ES-I3 (cell line): Measurements from ENCODE around the gene SLC15A2.
"Not testable (repeated sequence)": the region's sequence is repeated elsewhere in the genome, so short reads cannot be mapped to it uniquely, and the experiment has no call there.

Source experiments
- H3K36me3 ChIP-seq: 2 replicates; pipeline ENCODE4 v1.6.1; 2013; ENCODE audit warnings: mild to moderate bottlenecking, low read length, control low read depth, moderate library complexity; ENCODE audit not compliant: insufficient read depth
- H3K4me1 ChIP-seq: 2 replicates; pipeline ENCODE4 v1.6.1; 2013; ENCODE audit warnings: mild to moderate bottlenecking, control low read depth, low read length; ENCODE audit not compliant: insufficient read depth
- H3K9ac ChIP-seq: 2 replicates; pipeline ENCODE4 v1.6.1; 2013; ENCODE audit warnings: low read depth, mild to moderate bottlenecking, low read length, moderate library complexity
- H3K9me3 ChIP-seq: 2 replicates; pipeline ENCODE4 v1.6.1; 2013; ENCODE audit warnings: mild to moderate bottlenecking, low read length, moderate library complexity; ENCODE audit not compliant: control insufficient read depth, insufficient read depth

The SLC15A2 gene, protein sequence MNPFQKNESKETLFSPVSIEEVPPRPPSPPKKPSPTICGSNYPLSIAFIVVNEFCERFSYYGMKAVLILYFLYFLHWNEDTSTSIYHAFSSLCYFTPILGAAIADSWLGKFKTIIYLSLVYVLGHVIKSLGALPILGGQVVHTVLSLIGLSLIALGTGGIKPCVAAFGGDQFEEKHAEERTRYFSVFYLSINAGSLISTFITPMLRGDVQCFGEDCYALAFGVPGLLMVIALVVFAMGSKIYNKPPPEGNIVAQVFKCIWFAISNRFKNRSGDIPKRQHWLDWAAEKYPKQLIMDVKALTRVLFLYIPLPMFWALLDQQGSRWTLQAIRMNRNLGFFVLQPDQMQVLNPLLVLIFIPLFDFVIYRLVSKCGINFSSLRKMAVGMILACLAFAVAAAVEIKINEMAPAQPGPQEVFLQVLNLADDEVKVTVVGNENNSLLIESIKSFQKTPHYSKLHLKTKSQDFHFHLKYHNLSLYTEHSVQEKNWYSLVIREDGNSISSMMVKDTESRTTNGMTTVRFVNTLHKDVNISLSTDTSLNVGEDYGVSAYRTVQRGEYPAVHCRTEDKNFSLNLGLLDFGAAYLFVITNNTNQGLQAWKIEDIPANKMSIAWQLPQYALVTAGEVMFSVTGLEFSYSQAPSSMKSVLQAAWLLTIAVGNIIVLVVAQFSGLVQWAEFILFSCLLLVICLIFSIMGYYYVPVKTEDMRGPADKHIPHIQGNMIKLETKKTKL

DNA sequence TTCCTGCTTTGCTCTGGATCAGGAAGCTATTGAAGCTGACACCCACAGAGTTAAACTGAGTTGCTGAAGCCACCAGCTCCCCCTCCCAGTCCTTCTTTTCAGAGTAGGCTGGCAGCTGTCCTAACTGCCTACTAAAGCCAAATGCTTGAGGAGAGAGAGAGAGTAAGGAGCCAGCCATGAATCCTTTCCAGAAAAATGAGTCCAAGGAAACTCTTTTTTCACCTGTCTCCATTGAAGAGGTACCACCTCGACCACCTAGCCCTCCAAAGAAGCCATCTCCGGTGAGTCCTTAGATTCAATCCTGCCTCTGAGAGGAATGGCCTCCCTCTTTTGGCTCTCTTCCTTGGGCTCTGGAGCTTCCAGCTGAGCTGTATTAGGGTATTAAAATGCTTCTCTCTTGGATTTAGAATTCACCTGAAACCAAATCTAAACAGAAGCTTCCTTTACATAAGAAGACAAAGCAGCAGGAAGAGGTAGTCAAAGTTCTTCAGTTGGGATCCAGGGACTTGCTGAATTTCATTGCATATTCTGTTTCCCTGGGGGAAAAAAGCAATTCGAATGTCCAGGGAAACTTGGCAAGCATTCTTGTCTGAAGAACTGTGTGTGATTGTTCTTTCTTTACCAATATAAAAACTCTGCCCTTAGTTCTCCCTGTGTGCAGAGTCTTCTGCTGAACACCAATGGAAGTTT lies at the start of gene SLC15A2:
TSS of gene SLC15A2 (plus strand) at position 101 of the 690 bp plus-strand sequence. CDS start at position 177, 76 bp downstream.
- Histone ChIP-seq H3K36me3 (no peaks in the 10 kb centered on the region), H3K9ac (peak within 1 kb of the TSS; percentile 10; the same call in 1 of the 2 replicates), H3K9me3 (no peaks in the 10 kb centered on the region), H3K4me1 (peaks cover 14% of the 10 kb centered on the region; the same call in 1 of the 2 replicates)

DNA sequence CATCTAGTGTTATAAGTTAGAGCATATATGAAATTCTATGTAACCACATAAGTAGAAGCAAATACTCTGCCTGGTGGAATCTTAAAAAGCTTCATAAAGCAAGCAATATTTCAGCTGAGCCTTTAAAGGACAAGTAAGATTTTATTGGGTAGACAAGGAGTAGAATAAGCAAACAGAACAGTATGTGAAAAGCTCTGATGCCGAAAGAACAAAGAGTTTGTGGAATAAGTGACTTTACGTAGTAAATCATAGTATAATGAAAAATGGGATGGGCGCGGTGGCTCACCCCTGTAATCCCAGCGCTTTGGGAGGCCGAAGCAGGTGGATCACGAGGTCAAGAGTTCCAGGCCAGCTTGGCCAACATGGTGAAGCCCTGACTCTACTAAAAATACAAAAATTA lies 49.3 kb upstream of the SLC15A2 start:
- no peak overlapping the region for H3K9ac ChIP-seq
- H3K9me3 ChIP-seq: no peaks in the 10 kb centered on the region
- no peaks in the 10 kb centered on the region for H3K4me1 ChIP-seq
- no peaks in the 10 kb centered on the region for H3K36me3 ChIP-seq

- Histone ChIP-seq H3K36me3 (no peaks in the 10 kb centered on the region), H3K9ac (no peak overlapping the region)
Observed at GRCh38 chr3:121852256-121852655, 41.9 kb upstream of the SLC15A2 start.

DNA sequence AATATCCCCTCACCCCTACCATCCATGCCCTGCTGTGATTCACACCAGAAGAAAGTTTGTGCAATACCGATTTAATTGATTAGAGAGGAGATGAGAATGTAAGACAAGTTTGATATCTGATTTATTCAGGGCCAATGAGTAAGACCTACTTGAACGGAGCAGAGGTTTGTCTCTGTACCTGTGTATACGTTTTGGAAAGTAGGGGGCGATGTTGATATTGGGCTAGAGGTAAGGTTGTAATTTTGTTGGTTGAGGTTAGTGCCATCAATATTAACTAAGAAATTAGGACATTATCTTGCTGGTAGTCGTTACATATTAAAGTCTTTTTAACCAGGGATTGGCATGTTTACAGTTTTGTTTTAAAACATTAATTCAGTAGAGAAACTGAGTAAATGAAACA lies 38.6 kb upstream of the SLC15A2 start:
- Histone ChIP-seq H3K9ac (no peak overlapping the region), H3K36me3 (no peaks in the 10 kb centered on the region), H3K4me1 (no peaks in the 10 kb centered on the region), H3K9me3 (no peaks in the 10 kb centered on the region)

More at GRCh38 chr3:121852256-121852655, 41.9 kb upstream of the SLC15A2 start:
- Histone ChIP-seq H3K4me1 (no peaks in the 10 kb centered on the region), H3K9me3 (no peaks in the 10 kb centered on the region)

- not testable (repeated sequence) for H3K4me1 ChIP-seq, H3K9ac ChIP-seq, H3K9me3 ChIP-seq, H3K36me3 ChIP-seq
Observed at GRCh38 chr3:121857778-121858177, 36.4 kb upstream of the SLC15A2 start.

- not testable (repeated sequence) for H3K9me3 ChIP-seq, H3K4me1 ChIP-seq, H3K9ac ChIP-seq, H3K36me3 ChIP-seq
Observed at GRCh38 chr3:121863247-121863646, 31.0 kb upstream of the SLC15A2 start.

GRCh38 chr3:121863801-121864200 lies 30.4 kb upstream of the SLC15A2 start:
- no peaks in the 10 kb centered on the region for H3K4me1 ChIP-seq
- H3K36me3 ChIP-seq: no peaks in the 10 kb centered on the region
- peaks cover 4% of the 10 kb centered on the region; the same call in 1 of the 2 replicates for H3K9me3 ChIP-seq
- H3K9ac ChIP-seq: no peak overlapping the region

GRCh38 chr3:121869736-121870135 lies 24.5 kb upstream of the SLC15A2 start:
- H3K4me1 ChIP-seq: no peaks in the 10 kb centered on the region
- no peaks in the 10 kb centered on the region for H3K36me3 ChIP-seq
- no peaks in the 10 kb centered on the region for H3K9me3 ChIP-seq
- H3K9ac ChIP-seq: no peak overlapping the region

GRCh38 chr3:121870717-121871116 lies 23.5 kb upstream of the SLC15A2 start:
- Histone ChIP-seq H3K9me3 (no peaks in the 10 kb centered on the region), H3K4me1 (no peaks in the 10 kb centered on the region), H3K9ac (no peak overlapping the region), H3K36me3 (no peaks in the 10 kb centered on the region)

DNA sequence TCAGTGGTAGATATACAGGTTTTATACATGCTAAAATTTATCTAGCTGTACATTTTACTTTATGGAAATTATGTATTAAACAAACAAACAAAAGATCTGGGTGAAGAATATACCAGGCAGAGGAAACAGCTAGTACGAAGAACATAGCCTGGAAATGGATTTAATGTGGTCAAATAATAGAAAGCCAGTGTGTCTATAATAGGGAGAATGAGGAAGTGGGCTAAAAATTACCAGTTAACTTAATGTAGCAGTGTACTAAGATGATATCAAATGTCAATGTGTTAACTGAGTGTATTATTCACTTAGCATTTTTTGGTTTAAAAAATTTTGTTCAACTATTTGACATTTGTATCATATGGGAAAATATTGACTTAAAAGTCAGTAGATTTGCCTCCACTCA lies 22.8 kb upstream of the SLC15A2 start:
- H3K36me3 ChIP-seq: no peaks in the 10 kb centered on the region
- no peaks in the 10 kb centered on the region for H3K9me3 ChIP-seq
- H3K4me1 ChIP-seq: no peaks in the 10 kb centered on the region
- no peak overlapping the region for H3K9ac ChIP-seq

DNA sequence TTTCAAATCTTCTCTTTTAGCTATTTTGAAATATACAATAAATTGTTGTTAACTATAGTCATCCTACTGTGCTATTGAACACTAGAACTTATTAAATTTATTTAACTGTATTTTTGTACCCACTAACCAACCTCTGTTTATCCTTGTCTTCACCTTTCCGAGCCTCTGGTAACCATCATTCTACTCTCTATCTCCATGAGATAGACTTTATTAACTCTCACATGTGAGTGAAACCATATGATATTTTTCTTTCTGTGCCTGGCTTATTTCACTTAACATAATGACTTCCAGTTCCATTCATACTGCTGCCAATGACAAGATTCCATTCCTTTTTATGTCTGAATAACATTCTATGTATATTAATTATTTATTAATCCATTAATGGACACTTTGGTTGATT lies 15.8 kb upstream of the SLC15A2 start:
- Histone ChIP-seq H3K4me1 (no peaks in the 10 kb centered on the region), H3K9ac (no peak overlapping the region), H3K36me3 (no peaks in the 10 kb centered on the region), H3K9me3 (no peaks in the 10 kb centered on the region)

DNA sequence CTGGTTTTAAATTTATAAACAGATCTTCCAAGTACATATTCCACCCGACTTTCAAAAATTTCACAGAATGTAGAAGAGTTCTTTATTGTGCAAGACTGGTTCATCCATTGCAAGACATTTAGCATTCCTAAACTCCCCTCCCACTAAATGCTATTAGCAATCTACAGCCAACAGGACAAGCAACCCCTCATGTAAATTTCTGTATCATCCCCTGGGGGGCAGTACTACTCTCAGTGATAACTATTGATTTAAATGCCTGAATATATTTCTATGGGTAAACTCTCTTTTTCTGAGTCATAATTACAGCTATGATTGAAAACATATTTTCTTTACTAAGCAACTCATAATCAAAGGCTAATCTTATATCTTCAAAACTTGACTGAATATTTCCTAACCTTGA lies 10.7 kb upstream of the SLC15A2 start:
- H3K9ac ChIP-seq: no peak overlapping the region
- no peaks in the 10 kb centered on the region for H3K4me1 ChIP-seq
- no peaks in the 10 kb centered on the region for H3K36me3 ChIP-seq
- no peaks in the 10 kb centered on the region for H3K9me3 ChIP-seq

DNA sequence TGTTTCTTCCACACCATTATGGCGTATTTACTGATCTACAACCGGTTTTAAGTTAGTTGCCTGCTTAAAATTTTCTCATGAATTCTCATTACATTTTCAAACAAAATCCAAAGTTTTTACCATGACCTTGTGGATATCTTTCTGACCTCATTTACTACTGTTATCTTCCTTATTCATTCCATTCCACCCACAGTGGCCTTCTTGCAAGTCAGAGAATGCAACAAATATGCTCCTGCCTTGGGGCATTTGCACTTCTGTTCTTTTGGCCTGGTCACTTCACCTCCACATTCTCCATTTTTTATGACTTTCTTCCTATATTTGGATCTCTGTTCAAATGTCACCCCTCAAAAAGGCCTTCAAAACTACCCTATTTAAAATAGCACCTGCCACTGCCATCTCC lies 8.8 kb upstream of the SLC15A2 start:
- Histone ChIP-seq H3K4me1 (no peaks in the 10 kb centered on the region), H3K36me3 (no peaks in the 10 kb centered on the region), H3K9me3 (no peaks in the 10 kb centered on the region), H3K9ac (no peak overlapping the region)

GRCh38 chr3:121895121-121895520 lies 920 bp downstream of the SLC15A2 start:
- Histone ChIP-seq H3K4me1 (peaks cover 14% of the 10 kb centered on the region; the same call in 1 of the 2 replicates), H3K9me3 (no peaks in the 10 kb centered on the region), H3K36me3 (no peaks in the 10 kb centered on the region), H3K9ac (no peak overlapping the region)
